ENCODE results near the gene NUDT2. TPM values are rescaled to one million over a fixed set of nuclear protein-coding genes. Genes with fewer than 3 reads are reported as not detected.

Gene NUDT2
- total and polyA plus RNA-seq, 7 donors: 14.7 to 31.0 (median 19.6) TPM

DNA sequence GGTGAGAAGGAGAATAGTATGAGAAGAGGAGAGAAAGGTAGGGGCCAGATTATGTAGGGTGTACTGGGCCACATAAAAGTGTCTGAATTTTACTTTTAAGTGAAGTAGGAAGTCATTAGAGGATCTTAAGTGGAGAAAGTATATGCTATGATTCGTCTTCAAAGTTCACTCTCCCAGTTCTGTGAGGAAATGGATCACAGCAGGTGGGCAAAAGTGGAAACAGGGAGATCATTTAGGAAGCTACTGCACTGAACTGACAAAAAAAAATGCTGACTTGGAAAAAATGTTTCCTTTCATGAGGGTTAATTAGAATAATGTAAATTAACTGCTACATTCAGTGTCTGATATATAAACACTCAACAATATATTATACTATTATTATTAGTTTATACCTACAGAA is 2.7 kb upstream of the NUDT2 start:
- ATAC-seq (no peak), DNase-seq (no peak)
- peaks cover 19% of the 10 kb centered on the region for H3K4me1 ChIP-seq
- no peaks in the 10 kb centered on the region for H3K27me3 ChIP-seq (ENCODE audit: insufficient read depth in 3 of 3, low read length in 2 of 3)
- no peaks in the 10 kb centered on the region for H3K9me3 ChIP-seq
- intact Hi-C loops (cut with DNase I): loop anchor here in 1 of 2 donors (5.0 kb wide), 2 partner anchors 69 to 276 kb away; no protein-coding TSS in a partner anchor
- H3K27ac ChIP-seq: no peak overlapping the region
- WGBS, 3 donors: 66 to 72% (median 70%) methylated on average over 1 of the region's 1 CpG
- no peak overlapping the region for H3K4me3 ChIP-seq
- TF ChIP-seq, protein P1, sequence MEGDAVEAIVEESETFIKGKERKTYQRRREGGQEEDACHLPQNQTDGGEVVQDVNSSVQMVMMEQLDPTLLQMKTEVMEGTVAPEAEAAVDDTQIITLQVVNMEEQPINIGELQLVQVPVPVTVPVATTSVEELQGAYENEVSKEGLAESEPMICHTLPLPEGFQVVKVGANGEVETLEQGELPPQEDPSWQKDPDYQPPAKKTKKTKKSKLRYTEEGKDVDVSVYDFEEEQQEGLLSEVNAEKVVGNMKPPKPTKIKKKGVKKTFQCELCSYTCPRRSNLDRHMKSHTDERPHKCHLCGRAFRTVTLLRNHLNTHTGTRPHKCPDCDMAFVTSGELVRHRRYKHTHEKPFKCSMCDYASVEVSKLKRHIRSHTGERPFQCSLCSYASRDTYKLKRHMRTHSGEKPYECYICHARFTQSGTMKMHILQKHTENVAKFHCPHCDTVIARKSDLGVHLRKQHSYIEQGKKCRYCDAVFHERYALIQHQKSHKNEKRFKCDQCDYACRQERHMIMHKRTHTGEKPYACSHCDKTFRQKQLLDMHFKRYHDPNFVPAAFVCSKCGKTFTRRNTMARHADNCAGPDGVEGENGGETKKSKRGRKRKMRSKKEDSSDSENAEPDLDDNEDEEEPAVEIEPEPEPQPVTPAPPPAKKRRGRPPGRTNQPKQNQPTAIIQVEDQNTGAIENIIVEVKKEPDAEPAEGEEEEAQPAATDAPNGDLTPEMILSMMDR (IDR thresholded peaks at IDR 0.05): no peak
- no peaks in the 10 kb centered on the region for H3K36me3 ChIP-seq (ENCODE audit: insufficient read depth in 1 of 2, low read depth in 1 of 2)

DNA sequence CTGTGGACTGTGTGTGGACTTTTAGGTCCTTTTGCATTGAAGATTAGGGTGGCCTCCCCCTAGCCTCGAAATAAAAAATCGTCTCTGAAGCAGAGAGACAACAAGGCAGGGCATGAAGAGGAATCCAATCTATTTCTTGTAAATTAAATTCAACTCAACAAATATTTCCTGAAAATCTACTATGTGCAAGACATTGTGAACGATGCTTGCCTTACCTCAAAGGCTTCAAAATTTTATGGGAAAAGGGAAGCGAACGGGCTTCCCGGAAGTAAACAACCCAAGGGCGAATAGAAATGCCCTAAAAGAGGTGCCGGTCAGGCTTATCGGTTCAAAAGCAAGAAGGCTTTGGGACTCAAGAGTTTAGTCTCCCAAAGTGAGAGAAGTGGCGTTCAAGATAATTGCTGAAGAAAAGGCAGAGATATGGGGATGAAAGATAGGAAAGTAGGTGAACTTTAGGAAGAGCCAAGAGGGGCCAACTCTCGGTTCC is 826 bp upstream of the NUDT2 start:
- DNase-seq (no peak), ATAC-seq (no peak)
- no peaks in the 10 kb centered on the region for H3K36me3 ChIP-seq (ENCODE audit: insufficient read depth in 1 of 2, low read depth in 1 of 2)
- H3K9me3 ChIP-seq: no peaks in the 10 kb centered on the region
- peak overlapping the region; percentile 26 for H3K27ac ChIP-seq
- peak overlapping the region; percentile 76 for H3K4me3 ChIP-seq
- TF ChIP-seq, protein P1 (IDR thresholded peaks at IDR 0.05): no peak
- WGBS, 3 donors: 5 to 6% (median 5%) methylated on average over 11 of the region's 11 CpGs
- intact Hi-C loops (cut with DNase I): loop anchor here in 1 of 2 donors (5.0 kb wide), 2 partner anchors 71 to 274 kb away; no protein-coding TSS in a partner anchor
- no peaks in the 10 kb centered on the region for H3K27me3 ChIP-seq (ENCODE audit: insufficient read depth in 3 of 3, low read length in 2 of 3)
- peaks cover 17% of the 10 kb centered on the region for H3K4me1 ChIP-seq

DNA sequence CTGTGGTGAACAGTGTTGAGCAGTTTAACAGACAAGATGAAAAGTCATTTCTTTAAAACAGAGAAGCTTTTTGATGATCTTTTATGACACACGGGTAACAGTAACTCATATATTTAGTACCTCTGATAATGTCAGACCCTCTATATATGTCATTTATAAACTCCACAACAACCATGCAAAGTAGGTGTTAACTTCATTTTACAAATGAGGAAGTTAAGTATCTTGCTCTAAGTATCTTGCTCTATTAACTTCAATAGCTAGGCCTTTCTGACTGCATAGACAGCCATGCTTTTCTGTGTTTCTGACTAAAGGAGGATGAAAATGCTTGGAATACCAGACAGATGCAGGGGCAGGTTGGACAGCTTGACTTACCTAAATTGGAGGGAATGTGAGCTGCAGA is 1.8 kb downstream of the NUDT2 start:
- Histone ChIP-seq H3K27me3 (ENCODE audit: insufficient read depth in 3 of 3, low read length in 2 of 3) (no peaks in the 10 kb centered on the region), H3K4me1 (peaks cover 12% of the 10 kb centered on the region), H3K4me3 (no peak overlapping the region), H3K36me3 (ENCODE audit: insufficient read depth in 1 of 2, low read depth in 1 of 2) (peaks cover 0 to under 1% of the 10 kb centered on the region in 2 donors), H3K27ac (no peak overlapping the region), H3K9me3 (no peaks in the 10 kb centered on the region)
- no peak for ATAC-seq
- intact Hi-C loops (cut with DNase I): loop anchor here (5.0 kb wide), 2 partner anchors 261 to 271 kb away; no protein-coding TSS in a partner anchor
- TF ChIP-seq, protein P1 (IDR thresholded peaks at IDR 0.05): no peak
- DNase-seq: no peak
- WGBS, 3 donors: 78 to 86% (median 82%) methylated on average over 1 of the region's 1 CpG

DNA sequence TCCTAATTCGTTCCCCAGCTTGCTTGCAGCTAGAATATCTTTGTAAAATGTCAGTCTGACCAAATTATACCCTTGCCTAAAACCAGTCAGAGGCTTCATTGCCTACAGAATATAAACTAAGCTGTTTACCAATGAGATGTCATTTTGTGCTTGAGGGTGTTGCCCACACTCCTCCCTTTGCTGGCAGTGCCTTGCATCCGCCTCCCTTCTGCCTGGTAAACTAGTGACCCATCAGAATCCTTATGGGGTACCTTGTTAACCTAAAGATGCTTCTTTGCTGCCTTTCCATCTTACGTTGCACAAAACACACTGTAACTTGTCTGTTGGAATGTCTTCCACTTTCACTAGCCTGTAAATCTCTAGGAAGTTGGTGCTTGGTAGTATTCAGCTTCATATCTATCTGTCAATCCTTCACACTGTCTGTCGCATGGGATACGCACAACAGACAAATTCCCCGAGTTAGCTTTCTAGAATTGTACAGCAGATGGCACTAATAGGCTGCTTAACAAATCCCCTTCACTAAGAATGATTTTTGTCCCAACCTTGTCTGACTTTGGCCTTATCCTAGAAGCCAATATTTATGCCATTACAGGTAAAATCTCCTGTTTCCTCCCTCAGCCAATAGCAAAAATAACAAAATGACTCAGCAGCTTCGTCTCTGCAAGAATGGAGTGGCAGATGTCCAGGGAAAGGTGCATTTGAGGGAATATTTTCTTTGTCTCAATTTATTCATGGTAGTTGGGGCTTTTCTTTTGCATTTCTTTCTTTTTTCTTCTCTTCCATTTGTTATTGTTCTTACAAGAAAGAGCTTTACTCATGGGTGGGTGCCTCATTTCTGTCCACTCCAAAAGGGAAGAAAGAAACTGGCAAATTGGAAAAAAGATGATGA is 3.0 kb downstream of the NUDT2 start:
- 30 to 44% (median 31%) methylated on average over 7 of the region's 7 CpGs for WGBS, 3 donors
- DNase-seq (no peak), ATAC-seq (peak in 1 of 4 donors; percentile 34)
- no peaks in the 10 kb centered on the region for H3K27me3 ChIP-seq (ENCODE audit: insufficient read depth in 3 of 3, low read length in 2 of 3)
- peaks cover 0 to 5% of the 10 kb centered on the region in 2 donors for H3K36me3 ChIP-seq (ENCODE audit: insufficient read depth in 1 of 2, low read depth in 1 of 2)
- no peak overlapping the region for H3K27ac ChIP-seq
- peaks cover 11% of the 10 kb centered on the region for H3K4me1 ChIP-seq
- H3K4me3 ChIP-seq: no peak overlapping the region
- TF ChIP-seq, protein P1 (IDR thresholded peaks at IDR 0.05): peak; percentile 66
- no peaks in the 10 kb centered on the region for H3K9me3 ChIP-seq
- intact Hi-C loops (cut with DNase I): loop anchor here (1.0 to 5.0 kb wide), 4 partner anchors 47 to 270 kb away; no protein-coding TSS in a partner anchor

Data from psoas muscle (tissue), 8 donors.